Measurements from ENCODE around the gene HRCT1.

Gene HRCT1

GRCh38 chr9:35942286-35942685, 36.3 kb downstream of the HRCT1 start:
- DNase-seq (ENCODE audit: low spot score): no peak

- no peak for DNase-seq (ENCODE audit: low spot score)
Measured at GRCh38 chr9:35944173-35944572, 38.2 kb downstream of the HRCT1 start.

GRCh38 chr9:35944841-35945240, 38.8 kb downstream of the HRCT1 start:
- no peak for DNase-seq (ENCODE audit: low spot score)

DNA sequence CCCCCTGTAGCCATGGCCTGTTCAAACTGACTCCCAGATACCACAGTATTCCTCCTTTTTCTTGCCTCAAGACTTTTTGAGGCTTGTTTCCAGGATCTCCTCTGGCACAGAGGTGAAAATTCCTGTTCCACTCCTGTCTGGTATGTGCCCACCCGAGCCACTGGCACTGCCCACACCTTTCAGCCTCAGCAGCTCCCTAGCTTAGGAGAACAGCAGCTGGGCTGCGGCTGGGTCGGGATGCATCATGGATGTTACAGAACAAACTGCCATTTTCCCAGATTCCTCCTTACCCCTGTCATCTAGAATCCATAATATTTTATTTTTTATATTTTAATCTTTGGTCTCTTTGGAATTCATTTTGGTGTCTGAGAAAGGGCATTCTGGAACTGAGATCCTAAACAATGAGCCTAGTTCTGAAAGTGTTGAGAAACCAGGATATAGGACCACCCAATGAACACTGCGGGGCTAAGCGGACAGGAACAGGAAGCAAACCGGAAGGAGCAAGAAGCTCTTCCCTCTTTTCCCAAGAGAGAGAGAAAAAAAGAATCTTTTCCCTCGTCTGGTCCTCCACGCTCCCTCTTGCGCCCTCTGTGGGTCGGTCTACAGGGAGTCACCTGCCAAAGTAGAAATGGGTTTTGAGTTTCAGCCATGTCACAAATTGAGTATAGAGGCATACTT, 39.5 kb downstream of the HRCT1 start:
- DNase-seq (ENCODE audit: low spot score): peak; percentile 89

DNA sequence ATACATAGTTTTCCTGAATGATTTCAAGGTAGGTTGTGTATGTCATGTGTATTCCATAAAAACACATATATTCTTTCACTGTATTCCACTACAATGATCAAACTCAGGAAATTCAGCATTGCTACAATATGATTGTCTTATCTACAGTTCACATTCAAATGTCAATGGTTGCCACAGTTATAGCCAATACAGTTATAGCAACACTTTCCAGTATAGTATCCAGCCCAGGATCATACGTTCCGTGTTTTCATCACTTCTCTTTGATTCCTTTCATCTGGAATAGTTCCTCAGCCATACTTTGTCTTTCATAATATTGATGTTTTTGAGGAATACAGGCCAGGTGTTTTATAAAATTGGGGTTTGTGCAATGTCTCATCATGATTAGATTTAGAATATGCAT, 42.4 kb downstream of the HRCT1 start:
- DNase-seq (ENCODE audit: low spot score): no peak

DNA sequence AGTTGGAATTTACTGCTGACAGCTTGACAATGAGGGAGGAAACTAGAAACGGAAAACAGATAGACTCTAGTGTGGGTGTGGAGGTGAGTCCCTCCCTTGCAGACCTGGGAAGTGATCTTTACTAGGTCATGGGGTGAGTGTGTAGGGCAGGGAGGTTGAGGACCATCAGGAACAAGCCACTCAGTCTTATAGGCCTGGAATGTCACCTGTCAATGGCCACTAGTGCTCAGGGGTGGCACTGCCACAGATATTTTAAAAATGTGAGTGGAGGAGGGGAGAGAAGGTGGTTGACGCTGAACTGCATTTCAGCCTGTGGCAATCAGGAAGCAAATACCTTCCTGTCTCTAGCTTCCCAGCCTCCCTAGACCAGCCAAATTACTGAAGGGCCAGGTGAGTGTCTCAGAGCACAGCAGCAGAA, 42.9 kb downstream of the HRCT1 start:
- no peak for DNase-seq (ENCODE audit: low spot score)

DNA sequence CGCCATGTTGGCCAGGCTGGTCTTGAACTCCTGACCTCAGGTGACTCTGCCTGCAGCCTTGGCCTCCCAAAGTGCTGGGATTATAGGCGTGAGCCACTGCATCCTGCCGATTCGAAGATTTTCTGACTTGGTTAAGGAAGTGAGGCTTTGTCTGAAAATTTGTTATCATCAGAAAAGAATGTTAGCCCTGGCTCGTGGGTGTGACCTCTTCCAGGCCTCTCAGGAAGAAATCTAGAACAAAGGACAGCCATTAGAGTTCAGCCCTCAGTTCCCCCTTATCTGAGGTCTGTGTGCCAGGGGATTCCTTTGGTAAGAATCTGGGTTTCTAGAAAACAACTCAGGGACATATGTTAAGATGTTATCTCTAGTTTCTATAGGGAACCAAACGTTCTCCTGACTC, 45.7 kb downstream of the HRCT1 start:
- peak; percentile 48 for DNase-seq (ENCODE audit: low spot score)

- no peak for DNase-seq (ENCODE audit: low spot score)
Measured at GRCh38 chr9:35952526-35953191, 46.7 kb downstream of the HRCT1 start.

DNA sequence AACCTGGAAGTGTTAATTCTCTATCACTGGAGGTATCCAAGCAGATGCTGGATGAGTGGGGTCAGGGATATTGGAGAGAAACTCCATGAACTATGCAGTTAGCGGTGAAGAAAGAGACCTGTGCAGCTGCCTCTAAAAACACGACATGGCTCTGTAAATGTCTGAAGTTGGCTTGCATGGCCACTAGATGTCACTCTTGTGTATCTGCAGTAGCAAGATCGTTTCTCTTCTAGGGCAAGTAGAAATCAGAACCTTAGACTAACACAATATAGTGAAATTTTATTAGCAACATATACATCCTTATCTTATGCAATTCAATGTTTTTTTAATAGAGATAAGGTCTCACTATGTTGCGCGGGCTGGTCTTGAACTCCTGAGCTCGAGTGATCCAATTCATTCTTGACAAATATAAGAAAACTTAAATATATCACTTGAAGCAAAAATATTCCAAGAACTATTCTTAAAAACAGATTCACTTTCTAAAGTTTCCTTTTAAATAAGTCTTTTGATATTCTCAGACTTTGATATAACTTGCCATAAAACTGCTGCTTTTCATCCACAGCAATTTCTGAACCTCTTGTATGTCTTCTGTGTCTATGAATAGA, 49.0 kb downstream of the HRCT1 start:
- peak; percentile 70 for DNase-seq (ENCODE audit: low spot score)

- DNase-seq (ENCODE audit: low spot score): no peak
Measured at GRCh38 chr9:35956651-35957050, 50.6 kb downstream of the HRCT1 start.

All from AG08395 (cell line).